ENCODE data around the gene PHIP.
A peak's percentile ranks its signal among the peaks of the same experiment; 100 is the strongest.
"Not testable (repeated sequence)": the region's sequence is repeated elsewhere in the genome, so short reads cannot be mapped to it uniquely, and the experiment has no call there.

Gene PHIP

GRCh38 chr6:79078075-79078969, at the start of gene PHIP:
TSS of gene PHIP (minus strand) at chr6:79078254. CDS start at chr6:79078068, 186 bp downstream.
- peak; percentile 91 for DNase-seq (ENCODE audit: low spot score)

DNA sequence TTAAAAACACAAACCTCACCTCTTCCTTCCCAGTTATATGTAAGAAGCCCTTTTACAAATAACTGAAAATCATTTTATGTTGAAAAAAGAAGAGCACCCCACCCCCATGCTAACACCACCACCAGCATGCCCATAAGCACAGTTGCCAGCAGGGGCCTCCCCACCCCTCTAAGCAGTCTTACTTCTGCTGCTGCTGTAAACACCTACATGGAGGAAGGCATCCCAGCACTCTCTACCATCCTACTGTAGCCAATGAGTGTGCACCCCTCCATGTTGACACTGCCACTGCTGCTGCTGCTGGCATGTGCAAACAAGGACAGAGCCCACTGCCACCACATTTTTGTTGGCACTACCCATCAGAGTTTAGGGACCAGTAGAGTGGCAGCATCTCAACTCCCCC, 49.6 kb upstream of the PHIP start:
- no peak for DNase-seq (ENCODE audit: low spot score)

- DNase-seq (ENCODE audit: low spot score) = no peak
Observed at GRCh38 chr6:79119217-79119616, 41.2 kb upstream of the PHIP start.

DNA sequence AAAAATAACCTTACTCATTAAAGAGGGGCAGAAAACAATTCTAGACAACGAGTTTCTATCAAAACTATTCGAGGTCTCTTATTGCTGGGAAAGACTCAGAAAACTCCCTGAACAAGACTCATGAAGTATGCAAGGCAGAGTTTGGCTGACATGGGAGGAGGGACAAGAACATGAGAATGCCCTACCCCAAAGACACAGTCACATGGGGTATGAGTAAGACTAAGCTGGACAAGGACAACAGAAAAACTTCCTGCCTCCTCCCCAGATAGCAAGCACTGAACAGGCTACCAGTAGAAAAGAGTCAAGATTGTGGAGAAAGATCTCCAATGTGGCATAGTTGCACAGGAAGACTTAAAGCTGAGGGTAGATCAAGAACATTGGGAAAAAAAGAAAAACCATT, 39.7 kb upstream of the PHIP start:
- no peak for DNase-seq (ENCODE audit: low spot score)

DNA sequence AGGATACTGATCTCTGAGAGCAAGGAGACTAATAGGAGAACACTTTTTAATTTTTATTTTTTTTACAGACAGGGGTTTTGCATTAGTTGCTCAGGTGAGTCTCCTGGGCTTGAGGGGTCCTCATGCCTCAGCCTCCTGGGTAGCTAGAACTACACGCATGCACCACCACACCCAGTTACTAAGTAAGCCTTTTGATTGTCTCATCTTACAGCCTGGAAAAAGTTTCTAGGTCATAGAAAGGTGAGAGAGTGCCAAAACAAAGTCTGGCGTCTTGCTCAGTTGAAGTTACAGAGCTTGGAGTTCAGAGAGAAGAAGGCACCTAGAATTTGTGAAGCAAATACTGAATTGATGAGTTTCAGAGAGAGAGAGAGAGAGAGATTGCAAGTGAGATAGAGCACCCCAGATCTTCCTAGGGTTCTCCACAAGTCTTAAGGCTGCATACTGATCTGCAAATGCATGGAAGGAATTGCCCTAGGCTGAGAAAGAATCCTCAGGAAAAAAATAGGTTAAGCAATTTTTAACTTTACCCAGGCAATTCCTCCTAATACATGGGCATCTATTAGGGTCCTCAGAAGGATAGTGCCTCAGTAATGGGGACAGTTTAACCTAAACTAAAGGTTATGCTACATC, 37.6 kb upstream of the PHIP start:
- no peak for DNase-seq (ENCODE audit: low spot score)

DNA sequence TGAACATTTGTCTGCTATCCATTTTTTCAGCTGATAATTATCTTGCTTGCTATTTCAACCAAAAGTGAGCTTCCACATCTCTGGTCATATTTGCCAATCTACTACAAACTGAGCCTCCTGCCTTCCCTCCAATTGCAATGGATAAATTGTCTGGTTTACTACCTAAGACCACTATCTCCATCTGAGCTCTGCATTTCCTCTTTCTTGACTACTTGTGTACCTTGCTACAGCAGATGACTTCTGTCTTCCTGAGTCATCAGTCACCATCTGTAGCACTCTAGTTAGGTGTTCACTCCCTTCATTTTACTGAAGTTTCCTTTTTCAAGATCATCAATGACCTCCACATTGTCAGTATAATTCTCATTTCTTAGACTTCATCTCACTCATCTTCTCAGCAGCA, 33.5 kb upstream of the PHIP start:
- no peak for DNase-seq (ENCODE audit: low spot score)

DNA sequence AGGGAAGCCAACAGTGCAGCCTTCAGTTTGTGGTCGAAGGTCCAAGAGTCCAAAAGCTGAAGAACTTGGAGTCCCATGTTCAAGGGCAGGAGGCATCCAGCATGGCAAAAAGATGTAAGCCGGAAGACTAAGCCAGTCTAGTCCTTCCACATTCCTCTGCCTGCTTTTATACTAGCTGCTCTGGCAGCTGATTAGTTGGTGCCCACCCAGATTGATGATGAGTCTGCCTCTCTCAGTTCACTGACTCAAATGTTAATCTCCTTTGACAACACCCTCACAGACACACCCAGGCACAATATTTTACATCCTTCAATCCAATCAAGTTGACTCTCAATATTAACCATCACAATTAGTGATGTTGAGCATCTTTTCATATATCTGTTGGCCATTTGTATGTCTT, 23.1 kb upstream of the PHIP start:
- no peak for DNase-seq (ENCODE audit: low spot score)

DNA sequence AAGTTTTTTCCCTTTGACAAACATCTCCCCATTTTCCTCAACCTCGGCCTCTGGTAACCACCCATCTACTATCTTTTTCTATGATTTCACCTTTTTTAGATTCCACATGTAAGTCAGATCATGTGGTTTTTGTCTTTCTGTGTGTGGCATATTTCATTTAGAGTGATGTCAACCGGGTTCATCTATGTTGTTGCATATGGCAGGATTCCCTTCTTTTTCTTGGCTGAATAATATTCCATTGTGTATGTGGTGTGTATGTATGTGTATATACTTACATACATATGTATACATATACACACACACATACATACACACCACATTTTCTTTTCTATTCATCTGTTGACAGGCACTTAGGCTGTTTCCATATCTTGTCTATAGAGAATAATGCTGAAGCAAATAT, 22.2 kb upstream of the PHIP start:
- DNase-seq (ENCODE audit: low spot score) = no peak

DNA sequence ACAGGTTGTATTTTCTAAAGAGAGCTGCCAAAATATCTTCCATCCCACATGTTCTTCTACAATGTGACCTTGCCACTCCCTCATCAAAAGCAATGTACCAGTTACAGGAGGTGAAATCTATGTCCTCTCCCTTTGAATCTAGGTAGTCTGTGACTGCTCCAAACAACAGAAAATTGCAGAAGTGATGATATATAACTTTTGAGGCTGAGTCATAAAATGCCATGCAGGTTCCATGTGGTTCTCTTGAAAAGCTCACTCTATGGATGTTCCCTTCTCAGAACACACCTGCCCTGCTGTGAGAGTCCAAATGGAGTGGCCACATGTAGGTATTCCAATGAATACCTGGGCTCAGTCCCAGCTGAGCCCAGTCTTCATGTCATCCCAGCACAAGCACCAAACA, 16.9 kb upstream of the PHIP start:
- no peak for DNase-seq (ENCODE audit: low spot score)

DNA sequence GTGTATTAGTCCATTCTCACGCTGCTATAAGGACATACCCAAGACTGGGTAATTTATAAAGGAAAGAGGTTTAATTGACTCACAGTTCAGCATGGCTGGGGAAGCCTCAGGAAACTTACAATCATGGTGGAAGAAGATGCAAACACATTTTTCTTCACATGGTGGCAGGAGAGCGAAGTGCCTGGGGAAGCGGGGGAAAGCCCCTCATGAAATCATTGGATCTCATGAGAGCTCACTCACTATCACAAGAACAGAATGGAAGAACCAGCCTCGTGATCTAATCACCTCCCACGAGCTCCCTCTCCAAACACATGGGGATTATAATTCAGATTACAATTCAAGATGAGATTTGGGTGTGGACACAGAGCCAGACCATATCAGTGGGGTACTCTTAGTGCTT, 13.7 kb upstream of the PHIP start:
- not testable (repeated sequence) for DNase-seq (ENCODE audit: low spot score)

DNA sequence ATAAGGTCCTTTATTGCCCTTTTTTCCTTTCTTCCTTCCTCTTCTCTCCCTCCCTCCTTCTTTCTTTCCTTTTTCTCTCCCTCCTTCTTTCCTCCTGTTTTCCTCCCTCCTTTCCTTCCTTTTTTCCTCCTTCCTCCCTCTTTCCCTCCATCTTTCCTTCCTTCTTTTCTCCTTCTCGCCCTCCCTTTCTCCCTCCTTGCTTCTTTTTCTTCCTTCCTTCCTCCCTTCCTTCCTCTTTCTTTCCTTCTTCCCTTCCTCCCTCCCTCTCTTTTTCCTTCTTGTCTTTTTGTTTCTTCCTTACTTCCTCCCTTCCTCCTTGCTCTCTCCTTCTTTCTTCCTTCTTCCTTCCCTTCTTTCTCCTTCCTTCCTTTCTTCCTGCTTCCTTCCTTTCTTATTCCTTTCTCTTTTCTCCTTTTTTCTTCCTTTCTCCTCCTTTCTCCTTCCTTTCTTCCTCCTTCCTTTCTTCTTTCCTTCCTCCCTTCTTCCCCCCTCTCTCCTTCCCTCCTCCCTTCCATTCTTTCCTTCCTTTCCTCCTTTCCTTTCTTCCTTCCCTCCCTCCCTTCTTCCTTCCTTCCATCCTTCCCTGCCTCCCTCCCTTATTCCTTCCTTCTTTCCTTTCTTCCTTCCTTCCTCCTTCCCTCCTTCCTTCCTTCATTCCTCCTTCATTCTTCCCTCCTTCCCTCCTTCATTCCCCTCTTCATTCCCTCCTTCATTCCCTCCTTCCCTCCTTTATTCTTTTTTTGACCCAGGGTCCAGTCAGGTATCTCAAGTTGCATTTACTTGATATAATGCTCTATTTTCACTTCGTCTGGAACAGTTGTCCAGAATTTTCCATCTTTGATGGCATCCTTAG, 11.7 kb upstream of the PHIP start:
- DNase-seq (ENCODE audit: low spot score) = no peak

- no peak for DNase-seq (ENCODE audit: low spot score)
Observed at GRCh38 chr6:79084693-79085092, 6.6 kb upstream of the PHIP start.

GRCh38 chr6:79082304-79082703, 4.2 kb upstream of the PHIP start:
- DNase-seq (ENCODE audit: low spot score) = no peak

DNA sequence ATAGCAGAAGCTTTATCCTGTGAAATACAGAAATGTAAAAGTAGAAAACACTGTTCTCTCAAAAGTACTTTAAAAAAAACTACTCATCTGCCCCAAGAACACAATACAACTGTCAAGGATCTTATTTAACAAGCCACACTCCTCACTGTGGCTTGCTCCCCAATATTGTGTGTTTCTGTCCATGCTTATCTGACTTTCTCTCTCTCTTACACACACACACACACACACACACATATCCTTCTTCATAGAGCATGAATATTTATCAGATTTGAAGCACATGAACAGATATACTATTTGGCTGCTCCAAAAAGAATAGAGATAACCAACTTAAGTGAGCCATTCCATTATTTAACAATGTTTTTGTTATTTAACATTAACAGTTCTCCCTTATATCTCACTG, 3.6 kb upstream of the PHIP start:
- no peak for DNase-seq (ENCODE audit: low spot score)

DNA sequence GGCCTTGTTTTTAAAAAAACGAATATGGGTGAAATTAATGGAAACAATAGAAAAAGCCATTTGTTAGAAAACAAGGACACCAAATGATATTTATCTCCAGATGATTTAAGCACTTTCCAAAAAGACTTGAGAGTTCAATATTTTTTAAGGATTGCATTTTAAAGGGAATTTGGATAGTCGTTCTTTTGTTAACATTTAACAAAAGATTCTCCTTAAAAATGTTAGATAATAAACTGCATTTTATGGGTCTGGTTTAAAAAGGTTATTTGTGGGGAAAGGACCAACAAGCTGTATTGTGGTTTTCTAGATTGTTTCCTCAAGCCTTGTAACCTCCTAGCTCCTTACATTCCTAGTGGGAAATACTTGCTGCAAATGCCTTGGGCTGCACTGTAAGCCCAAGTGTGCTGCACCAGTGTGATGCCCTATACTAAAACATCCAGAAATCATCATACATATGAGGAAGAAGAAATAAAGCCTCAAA, 1.5 kb upstream of the PHIP start:
- peak; percentile 20 for DNase-seq (ENCODE audit: low spot score)

GRCh38 chr6:79077715-79078074, 359 bp downstream of the PHIP start:
- DNase-seq (ENCODE audit: low spot score) = peak; percentile 62

DNA sequence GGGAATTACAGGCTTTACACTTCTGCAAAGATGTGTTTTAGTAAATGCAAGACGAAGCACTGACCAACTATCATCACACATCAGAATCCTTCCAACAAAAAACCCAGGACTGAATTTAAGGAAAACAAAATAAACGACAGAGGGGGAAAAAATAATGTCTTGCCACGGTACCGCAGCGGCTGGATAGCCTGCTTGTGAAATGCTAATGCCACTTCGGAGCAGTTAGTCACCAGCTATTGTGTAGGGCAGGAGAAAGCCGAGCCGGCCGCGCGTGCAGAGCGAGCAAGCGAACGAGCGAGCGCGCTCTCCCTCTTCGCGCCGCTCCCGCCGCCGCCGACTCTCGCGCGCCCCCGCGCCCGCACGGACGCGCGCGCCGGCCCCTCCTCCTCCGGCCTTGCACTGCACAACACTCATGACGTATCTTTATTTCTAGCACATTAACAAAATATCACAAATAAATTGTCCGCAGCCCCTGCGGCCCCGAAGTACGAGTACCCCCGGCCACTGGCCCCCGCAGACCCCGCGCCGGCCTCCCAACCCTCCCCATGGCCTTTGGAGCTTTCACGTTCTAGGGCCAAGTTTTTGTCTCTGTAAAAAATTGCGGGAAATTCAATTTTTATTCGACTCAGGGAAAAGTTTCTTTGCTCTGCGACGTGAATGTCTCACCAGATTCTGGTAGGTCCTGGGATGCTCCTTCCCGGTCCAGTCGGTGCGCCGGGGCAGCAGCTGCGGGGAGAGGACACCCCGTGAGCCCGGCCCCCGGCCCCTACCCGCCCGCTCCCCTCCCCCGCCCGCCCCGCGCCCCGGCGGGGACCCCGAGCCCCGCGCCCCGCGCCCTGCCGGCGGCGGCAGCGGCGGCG, 1.0 kb downstream of the PHIP start:
- peak; percentile 91 for DNase-seq (ENCODE audit: low spot score)

GRCh38 chr6:79076160-79076559, 1.9 kb downstream of the PHIP start:
- peak; percentile 2 for DNase-seq (ENCODE audit: low spot score)

DNA sequence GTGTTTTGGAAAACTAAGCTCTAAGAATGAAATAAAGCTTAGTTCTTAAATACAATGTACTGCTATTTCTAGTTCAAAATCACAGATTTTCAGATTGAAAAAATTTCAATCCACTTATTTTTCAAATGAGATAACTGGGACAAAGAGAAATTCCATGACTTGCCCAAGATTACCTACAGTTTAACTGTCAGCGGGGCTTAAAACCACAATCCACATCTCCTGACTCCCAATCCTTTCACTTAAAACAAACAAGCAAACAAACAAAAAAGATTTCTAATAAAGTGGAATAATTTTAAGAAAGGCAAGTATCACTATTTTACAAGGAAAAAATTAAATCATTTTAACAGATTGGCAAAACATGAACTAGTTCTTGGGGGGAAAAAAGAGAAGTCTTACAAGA, 4.2 kb downstream of the PHIP start:
- no peak for DNase-seq (ENCODE audit: low spot score)

- no peak for DNase-seq (ENCODE audit: low spot score)
Observed at GRCh38 chr6:79072640-79073181, 5.3 kb downstream of the PHIP start.

DNA sequence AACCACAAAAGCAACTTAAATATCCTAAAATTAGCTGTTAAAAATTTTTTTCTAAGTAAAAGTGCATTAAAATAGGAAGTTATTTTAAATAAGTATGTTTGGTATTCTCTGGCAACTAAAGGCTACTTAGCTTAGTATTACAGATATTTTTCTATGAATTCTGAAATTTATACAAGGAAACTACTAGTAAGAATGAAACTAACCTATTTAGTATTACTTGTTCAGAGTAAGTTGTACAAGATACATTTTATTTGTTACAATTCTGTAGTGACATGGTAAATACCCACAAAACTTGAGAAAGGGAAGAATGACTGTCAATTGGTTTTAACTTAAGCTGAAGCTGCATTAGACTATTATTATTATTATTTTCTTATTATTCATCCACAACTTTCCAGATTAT, 6.5 kb downstream of the PHIP start:
- no peak for DNase-seq (ENCODE audit: low spot score)
